Activated CD4-positive, CD25-positive, alpha-beta regulatory T cell (primary cell): ENCODE data around the gene VCL.
"Not testable (repeated sequence)": the region's sequence is repeated elsewhere in the genome, so short reads cannot be mapped to it uniquely, and the experiment has no call there.

Experiments
- DNase-seq, 4 experiments: peaks; one replicate each; lab custom pipeline; 2025; lab: John Stamatoyannopoulos, UW

The VCL gene

DNA sequence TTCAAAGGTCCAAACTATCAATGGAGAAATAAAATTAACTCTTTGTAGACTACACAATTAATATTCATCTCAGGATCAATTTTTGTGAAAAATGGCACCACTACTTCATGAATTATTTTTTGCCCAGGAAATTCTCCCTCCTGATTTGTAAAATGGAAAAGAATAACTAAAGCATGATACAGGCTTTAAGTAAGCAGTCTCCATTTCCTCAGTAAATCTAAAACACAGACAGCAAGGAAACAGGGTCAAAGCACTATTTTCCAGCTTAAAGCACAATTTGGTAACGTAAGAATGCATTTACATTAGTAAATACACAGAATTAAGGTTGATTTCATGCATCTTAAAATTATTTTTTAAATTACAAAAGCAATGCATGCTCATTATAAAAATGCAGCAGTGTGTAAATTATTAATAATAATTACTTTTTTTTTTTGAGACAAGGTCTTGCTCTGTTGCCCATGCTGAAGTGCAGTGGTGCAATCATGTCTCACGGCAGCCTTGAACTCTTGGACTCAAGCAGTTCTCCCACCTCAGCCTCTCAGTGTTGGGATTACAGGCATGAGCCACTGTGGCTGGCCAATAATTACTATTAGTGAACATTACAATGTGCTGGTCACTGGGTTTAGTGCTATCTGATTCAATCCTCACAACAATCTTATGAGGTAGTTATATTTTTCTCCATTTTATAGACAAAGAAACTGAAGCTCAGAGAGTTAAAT lies 26.1 kb upstream of the VCL start:
- DNase-seq = no peak

DNA sequence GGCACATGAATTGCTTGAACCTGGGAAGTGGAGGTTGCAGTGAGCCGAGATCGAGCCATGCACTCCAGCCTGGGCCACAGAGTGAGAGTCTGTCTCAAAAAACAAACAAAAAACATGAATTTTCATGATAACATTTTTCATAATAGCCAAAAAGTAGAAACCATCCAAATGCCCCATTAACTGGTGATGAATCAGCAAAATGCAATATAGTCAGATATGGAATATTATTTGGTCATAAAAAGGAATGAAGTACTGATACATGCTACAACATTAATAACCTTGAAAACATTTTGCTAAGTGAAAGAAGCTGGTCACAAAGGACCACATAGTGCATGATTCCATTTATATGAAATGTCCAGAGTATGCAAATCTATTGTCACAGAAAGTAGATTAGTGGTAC lies 24.5 kb upstream of the VCL start:
- DNase-seq = no peak

DNA sequence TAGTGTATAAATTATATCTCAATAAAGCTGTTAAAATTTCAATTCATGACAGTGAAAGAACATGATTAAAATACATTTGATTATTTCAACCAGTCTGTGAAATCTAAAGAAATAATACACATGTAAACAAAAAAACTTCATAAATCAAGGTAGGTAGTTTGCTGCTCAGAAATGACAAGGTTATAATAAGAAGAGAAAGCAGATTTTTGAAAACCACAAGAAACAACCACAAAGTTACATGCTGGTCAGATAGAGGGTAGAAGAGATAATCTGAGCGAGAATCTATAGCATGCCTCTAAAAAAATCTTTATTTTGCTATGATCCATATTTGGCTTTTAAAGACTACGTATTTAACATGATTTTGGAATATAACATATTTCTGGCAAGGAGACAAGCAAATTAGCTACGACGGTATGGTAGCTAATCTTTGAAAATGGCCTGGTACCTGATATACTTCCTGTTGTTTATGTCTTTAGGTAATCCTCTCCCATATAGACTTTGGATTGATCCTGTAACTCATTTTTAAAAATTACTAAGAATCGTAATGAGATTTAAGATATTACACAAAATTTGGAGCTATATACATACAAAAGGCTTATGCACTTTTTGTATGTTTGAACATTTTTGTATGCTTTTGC lies 23.5 kb upstream of the VCL start:
- DNase-seq = no peak

DNA sequence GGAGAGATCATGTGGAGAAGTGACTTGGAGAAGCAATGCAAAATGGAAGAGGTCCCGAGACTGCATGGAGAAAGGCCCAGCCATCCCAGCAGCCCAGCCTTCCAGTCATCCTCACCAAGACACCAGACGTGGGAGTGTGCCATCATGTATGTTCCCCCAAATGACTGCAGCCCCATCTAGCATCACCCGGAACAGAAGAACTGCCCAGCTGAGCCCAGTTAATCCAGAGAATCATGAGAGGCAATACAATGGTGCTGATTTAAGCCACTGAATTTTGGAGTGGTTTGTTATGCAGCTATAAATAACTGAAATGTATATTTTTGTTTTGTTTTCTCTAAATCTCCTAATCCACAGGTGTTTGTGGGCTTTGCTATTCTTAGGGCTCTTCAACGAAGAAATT lies 22.5 kb upstream of the VCL start:
- DNase-seq = no peak

DNA sequence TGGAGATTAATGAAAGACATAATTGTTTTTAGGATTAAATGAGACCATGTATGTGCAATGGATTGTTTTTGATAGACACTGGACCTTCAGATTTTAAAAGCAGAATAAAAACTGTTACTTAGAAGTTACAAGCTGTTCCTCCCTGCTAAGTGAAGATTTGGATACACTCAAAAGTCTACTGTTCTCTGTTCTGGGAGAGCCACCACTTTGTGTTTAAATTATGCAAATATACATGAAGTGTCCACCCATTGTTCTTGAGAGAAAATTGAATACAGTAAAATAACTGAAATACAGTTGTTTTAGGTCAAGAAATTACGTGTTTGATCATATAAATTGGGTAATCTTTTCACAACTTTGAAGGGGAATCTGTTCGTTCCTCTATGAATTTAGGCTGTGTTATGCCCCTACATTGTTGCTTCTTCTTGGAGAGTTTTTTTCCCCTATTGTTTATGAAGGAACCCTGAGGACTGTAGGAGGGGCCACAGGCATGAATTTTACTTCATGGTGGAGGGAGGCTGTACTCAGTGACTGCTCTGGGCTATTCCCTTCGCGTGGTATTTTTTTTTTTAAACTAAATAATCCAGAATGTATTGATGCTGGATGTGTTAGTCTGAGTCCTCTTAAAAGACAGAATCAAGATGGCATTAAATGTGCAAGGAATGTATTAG lies 18.6 kb upstream of the VCL start:
- DNase-seq = no peak

DNA sequence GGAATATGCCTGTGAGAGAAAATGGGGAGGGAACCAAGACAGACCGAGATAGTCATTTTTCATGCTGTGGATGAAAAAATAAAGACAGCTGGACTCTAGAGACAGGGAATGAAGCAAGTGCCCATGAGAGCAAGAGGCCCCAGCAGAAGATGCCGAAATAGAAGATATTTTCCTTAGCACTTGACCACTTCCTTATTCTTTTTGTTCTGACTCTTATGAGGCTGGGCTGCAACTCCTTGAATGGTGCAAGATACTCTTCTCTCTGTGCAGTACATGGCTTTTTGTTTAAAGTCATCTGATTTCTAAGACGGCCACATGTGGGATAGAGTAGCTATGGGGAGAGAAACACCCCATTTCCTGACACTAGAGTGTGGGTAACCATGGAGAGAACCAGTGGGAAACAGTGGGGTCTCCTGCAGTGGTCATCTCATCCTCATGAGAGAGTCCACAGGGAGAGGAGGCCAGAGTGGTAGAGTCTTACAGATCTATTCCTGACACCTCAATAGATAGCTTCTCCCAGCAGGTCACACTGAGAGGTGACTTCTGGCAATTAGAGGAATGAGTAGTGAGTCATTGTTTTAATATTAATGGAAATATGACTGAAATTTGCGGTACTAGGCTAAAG lies 18.0 kb upstream of the VCL start:
- DNase-seq = no peak

DNA sequence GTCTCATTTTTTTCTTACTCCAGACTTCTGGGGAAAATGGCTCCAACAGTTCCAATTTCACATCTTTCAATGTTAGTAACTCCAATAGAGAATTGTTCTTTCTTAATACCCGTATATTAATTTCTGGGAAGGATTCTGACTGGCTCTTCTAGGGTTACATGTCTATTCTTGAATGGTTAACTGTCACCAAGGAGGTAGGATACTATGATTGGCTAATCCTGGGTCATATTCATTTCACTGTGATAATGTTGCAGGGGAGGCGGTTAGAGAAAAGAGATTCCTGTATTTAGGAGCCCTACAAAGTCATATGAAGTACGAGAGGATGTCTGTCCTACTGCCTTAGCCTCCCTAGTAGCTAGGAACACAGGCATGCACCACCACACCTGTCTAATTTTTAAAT lies 16.1 kb upstream of the VCL start:
- no peak for DNase-seq

DNA sequence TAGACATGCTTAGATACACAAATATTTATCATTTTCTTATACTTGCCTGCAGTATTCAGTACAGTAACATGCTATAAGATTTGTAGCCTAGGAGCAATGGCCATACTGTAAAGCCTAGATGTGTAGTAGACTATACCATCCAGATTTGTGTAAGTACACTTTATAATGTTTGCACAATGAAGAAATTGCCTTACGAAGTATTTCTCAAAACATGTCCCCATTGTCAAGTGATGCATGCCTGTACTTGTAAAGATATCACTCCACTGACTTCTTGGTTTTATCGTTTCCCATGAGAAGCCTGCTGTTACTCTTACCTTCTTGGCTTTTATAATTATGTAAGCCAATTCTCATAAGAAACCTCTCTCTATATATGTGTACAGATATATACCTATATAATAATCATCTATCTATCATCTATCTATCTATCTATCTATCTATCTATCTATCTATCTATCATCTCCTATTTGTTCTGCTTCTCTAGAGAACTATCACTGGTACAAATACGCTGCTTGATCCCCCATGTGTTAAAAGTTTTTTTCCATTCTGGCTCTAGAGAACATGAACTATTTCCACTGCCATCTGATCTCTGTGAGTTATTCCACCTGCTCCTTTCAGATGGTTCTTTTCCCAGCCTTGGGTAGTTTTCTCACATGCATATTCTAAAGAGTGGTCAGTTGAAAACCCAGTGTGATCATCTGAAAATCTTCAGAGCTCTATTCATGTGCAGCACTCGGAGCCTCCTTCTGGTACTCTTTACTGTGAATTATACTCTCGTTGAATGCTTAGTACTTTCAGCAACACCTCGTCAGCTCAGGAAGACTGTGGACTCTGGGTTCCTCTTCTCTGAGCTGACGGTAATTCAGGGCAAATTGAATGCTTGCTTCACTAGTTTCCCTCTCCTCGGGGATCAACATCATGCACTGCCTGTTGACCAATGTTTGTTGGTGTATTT lies 14.5 kb upstream of the VCL start:
- DNase-seq = no peak

DNA sequence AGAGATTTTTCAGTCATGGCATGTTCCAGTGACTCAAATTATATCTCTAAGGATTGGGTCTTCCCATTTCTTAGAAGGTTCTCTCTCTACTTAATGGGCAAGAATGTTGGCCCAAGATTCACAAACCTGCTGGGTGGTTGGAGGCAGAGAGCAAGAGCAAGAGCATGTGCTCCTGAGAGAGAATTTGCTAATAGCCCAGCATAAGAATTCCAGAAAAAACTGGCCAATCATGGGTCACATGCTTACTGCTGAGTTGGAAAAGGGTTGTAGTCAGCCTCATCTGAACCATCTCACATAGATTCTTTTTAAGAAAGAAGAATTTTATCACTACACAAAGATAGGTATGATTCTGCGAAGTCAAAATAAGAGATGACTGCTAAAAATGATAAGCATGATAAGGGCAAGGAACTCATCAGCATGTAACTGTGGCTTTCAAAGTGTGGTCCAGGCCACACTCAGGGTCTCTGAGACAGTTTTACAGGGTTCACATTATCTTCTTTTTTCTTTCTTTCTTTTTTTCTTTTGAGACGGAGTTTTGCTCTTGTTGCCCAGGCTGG lies 8.2 kb upstream of the VCL start:
- no peak for DNase-seq

DNA sequence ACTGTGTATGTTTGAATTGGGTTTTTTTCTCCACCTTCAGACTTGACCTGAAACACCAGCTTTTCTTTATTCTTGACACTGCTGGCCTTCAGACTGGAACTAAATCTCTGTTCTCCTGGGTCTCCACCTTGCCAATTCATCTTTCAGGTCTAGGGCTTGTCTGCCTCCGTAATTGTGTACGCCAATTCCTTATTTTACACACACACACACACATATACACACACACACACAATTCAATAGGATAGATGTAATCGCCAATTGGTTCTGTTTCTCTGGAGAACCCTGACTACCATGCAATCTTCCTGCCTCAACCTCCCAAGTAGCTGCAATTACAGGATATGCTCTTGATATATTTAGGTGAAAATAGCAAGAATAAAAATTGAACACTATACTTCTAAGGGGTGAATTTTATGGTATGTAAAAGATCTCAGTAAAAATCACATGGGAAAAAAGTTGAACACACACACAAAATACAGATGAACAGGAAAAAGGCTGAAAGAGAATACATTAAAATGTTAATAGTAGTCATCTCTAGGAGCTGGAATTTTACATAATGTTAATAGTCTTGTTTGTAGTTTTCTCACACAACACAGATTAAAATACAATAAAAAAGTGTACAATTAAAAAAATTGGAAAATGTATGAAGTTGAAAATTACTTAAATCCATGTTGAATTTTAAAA lies 6.6 kb upstream of the VCL start:
- no peak for DNase-seq

DNA sequence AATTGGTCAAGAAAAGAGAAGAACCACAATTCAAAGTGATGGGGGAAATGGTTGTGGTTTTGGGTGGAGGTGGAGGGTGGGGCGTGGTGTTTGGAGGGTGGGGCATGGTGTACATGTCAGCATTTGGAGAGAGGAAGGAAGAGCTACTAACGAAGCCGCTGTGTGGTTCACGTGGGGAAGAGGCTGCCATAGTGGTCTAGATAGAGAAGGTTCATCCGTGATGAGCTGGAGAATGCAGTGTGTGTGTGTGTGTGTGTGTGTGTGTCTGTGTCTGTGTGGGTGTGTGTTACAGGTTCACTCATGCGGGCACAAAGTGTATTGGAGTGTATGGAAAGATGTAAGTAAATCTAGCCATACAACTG lies 6.1 kb upstream of the VCL start:
- peak in 3 of 4 experiments; percentile 24 to 63 (median 56) for DNase-seq

DNA sequence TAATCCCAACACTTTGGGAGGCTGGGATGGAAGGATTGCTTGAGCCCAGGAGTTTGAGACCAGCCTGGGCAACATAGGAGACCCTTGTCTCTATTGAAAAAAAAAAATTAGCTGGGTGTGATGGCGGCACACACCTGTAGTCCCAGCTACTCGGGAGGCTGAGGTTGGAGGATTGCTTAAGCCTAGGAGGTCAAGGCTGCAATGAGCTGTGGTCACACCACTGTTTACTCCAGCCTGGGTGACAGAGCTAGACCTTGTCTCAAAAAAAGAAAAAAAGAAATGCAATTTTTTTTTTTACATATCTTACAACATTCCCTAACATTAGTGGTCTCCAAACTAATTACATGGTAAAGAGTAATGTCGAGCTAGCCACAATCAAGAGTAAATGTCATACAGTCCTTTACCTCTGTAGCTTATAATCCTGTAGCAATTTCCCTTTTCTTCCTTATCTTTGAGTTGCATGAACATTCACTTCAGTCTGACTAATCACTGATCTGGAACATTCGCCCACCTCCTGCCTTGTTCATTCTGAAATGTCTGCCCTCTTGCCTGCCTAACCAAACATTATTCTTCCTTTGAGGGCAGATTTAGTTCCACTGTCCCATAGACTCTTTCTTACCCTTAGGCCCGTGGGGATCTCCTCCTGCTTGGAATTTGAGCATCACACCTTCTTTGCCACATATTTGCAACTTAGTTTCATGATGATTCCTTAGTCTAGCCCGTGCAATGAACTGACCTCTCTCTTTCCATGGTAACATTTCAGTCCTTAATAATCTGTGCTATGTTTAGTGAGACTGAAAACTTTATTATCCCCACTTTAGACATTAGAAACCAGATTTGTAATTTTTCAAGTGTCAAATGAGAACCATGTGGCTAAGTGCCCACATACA lies 4.8 kb upstream of the VCL start:
- DNase-seq = no peak

DNA sequence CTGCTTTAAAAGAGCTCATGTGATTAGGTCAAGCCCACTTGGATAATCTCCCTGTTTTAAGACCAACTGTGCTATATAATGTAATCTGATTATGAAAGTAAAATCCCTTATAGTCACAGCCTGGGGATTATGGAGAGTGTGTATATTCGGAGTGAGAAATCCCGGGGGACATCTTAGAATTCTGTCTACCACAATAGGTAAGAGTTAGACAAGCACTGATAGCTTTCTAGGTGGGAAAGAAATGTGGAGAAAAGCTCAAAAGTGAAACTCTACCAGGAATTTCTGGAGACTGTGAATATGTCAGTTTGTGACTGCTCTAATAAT lies 2.9 kb upstream of the VCL start:
- no peak for DNase-seq

DNA sequence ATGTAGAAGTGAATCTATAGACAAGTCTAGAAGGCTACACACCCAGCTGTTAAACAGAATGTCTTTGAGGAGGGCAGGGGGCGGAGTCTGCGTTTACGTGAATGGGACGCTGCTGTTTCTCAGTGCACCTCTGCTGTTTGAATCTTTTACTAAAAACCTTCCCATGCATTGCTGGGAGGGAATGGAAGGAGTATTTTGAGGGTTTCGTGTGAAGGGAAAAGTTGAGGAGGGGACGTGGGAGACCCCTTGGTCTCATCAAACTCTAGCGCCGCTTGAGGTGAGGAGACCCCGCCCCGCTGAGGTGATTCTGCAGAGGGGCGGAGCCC lies 492 bp upstream of the VCL start:
- peak in 3 of 4 experiments; percentile 51 to 65 (median 59) for DNase-seq

DNA sequence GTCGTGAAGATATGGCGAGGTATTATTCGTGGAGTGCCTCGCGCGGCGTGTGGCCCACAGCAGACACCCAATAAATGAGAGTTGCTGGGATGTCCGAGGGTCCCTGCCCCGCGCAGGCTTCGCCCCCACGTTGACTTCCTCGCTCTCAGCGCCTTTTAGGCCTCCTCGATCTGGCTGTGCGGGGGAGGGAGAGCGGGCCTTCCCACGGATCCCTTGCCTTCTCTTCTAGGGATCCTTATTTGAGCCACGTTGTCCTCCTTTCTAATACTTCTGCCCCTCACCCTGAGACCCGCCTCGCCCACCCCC lies 660 bp downstream of the VCL start:
- no peak for DNase-seq

DNA sequence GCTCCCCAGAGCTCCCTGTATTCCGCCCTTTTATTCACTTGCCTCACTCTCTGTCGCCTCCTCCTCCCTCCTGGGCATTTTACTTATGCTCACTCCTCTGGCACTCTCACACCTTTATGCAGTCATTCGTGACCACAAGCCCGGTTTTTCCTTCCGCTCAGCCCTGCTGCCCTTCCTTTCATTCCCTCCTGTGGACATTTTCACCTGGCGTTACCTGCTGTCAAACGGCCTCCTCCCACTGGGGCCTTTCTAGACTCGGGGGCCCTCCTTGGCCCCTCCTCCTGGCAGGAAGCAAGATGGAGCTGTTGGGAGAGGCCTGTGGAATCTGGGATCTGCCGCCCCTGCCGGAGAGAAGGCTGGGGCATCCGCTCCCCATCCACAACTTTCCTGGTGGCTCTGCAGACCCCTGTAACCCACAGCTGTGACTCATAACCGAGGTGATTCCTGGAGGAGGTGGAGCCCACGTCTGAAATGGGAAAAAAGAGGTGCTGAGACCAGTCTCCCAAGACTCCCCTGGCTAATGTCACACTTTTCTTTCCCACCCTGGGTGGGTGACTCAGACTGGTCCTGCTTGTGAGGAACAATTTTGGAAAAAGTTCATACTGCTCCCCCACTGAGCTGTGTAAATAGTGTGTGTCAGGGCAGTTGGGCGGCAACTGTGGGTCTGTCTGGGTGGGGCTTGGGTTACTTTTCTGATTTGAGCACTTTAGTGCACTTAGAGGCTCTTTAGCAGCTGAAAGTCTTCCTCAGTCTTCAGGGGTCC lies 1.2 kb downstream of the VCL start:
- DNase-seq = no peak

DNA sequence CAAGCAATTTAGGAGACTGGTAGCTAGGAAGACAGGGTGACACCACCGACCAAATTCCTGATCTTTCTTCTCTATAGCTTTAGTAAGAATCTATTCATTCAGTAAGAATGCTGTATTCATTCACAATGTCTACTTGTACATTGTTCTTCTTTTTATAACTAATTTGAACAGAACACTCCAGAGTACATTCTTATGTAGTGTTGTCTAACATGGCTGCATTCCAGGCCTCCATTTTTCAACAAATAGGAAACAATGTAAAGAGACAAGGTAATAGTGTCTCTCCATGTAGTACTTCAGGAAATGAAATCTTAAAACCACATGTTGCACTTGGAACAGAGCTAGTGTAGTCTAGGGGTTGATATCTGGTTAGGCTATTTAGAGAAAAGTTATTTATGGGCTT lies 1.8 kb downstream of the VCL start:
- no peak for DNase-seq

DNA sequence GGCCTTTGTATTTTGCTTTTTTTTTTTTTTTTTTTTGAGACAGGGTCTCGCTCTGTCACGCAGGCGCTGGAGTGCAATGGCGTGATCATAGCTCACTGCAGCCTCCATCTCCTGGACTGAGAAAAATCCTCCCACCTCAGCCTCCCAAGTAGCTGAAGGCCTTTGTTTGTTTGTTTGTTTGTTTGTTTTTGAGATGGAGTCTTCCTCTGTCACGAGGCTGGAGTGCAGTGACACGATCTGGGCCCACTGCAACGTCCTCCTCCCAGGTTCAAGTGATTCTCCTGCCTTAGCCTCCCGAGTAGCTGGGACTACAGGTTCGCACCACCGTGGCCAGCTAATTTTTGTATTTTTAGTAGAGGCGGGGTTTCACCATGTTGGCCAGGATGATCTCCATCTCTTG lies 2.3 kb downstream of the VCL start:
- not testable (repeated sequence) for DNase-seq

DNA sequence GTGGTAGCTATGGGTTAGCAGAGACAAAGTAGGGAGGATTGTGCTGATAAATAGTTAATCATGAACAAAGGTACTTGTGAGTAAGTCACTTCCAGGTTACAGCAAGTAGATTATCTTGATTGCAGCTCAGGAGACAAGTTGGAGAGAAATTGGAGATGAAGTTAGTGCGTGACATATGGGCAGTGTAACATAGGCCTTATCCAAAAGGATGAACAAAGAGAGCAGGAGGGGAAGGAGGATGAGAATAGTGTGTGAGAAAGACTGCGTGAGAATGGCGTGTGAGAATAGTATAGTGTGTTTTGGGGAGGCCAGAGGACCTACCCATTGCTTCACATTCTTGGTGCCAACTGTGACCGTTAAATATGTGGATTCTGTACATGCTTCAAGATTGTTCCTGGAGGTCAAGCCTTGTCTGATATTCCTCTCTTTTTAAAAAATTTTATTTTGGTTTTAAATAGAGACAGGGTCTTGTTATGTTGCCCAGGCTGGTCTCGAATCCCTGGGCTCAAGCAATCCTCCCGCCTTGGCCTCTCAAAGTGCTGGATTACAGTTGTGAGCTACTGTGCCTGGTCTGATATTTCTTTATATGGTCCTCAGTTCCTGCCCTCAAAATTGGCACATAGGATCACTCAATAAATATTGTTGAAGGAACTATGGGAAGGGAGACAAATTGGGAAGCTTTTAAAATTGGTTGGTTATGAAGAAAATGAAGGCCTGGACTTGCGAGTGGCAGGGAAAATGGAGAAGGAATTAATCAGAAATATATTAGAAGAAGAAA lies 3.2 kb downstream of the VCL start:
- DNase-seq = no peak
